Thyroid gland (tissue), 4 donors: ENCODE results near the gene EPYC.

Experiments used
- POLR2A ChIP-seq, 2 donors: fragments of 450-650 bp; IDR thresholded peaks; one replicate each; pipeline ENCODE4 v1.6.1; 2017; ENCODE audit warnings: antibody characterized with exemption in 2 of 2, mild to moderate bottlenecking in 2 of 2, moderate library complexity in 1 of 2
- TF ChIP-seq, protein P1 (sequence below), 6 experiments: fragments of 200-600 bp in 3 of 6; fragments of 450-650 bp in 3 of 6; sonication (generic) in 3 of 6; IDR thresholded peaks; one replicate each; pipeline ENCODE4 v1.5.1; 2016 to 2019; ENCODE audit warnings: antibody characterized with exemption in 6 of 6, mild to moderate bottlenecking in 2 of 6, inconsistent platforms in 1 of 6, moderate library complexity in 1 of 6

- TF ChIP-seq, protein P1, sequence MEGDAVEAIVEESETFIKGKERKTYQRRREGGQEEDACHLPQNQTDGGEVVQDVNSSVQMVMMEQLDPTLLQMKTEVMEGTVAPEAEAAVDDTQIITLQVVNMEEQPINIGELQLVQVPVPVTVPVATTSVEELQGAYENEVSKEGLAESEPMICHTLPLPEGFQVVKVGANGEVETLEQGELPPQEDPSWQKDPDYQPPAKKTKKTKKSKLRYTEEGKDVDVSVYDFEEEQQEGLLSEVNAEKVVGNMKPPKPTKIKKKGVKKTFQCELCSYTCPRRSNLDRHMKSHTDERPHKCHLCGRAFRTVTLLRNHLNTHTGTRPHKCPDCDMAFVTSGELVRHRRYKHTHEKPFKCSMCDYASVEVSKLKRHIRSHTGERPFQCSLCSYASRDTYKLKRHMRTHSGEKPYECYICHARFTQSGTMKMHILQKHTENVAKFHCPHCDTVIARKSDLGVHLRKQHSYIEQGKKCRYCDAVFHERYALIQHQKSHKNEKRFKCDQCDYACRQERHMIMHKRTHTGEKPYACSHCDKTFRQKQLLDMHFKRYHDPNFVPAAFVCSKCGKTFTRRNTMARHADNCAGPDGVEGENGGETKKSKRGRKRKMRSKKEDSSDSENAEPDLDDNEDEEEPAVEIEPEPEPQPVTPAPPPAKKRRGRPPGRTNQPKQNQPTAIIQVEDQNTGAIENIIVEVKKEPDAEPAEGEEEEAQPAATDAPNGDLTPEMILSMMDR (IDR thresholded peaks at IDR 0.05): no peak
- TF ChIP-seq POLR2A (IDR thresholded peaks at IDR 0.05): no peak
Observed at GRCh38 chr12:91009319-91009950, 4.7 kb upstream of the EPYC start.
